RPMI7951 (cell line): ENCODE data around the gene ENHO. TPM values are rescaled to one million over a fixed set of nuclear protein-coding genes. Genes with fewer than 3 reads are reported as not detected.

Experiments used
- DNase-seq: peaks from one replicate; pipeline ENCODE4 v3.0.0-alpha.2; 2012; ENCODE audit warnings: low read depth
- total RNA-seq: library from RNA; depleted of rRNA; stranded (reverse); fragments of >200 nt; shearing (Covaris generic); gene quantifications from 2 replicates; pipeline ENCODE4 v1.2.3, GENCODE V29; 2014

The ENHO gene
- total RNA-seq, 1 experiment from 2014 or later = 0.48 TPM

DNA sequence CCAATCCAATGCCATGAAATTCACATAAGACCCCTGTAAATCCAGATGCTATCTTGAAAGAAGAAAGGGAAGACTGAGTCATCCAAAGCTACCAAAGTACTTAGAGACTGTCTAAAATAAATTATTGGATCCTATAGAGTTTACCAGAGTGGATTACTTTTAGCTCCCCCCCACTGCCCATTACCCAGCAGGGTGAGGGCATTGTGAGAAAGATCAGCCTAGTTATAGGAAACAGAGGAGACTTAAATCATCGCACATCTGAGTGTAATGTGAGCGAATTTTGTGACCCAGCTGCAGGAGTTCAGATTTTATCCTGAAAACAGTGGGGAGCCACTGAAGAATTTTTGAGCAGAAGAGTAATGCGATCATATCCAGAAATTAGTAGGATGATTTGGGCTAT lies 1.6 kb upstream of the ENHO start:
- DNase-seq = no peak

DNA sequence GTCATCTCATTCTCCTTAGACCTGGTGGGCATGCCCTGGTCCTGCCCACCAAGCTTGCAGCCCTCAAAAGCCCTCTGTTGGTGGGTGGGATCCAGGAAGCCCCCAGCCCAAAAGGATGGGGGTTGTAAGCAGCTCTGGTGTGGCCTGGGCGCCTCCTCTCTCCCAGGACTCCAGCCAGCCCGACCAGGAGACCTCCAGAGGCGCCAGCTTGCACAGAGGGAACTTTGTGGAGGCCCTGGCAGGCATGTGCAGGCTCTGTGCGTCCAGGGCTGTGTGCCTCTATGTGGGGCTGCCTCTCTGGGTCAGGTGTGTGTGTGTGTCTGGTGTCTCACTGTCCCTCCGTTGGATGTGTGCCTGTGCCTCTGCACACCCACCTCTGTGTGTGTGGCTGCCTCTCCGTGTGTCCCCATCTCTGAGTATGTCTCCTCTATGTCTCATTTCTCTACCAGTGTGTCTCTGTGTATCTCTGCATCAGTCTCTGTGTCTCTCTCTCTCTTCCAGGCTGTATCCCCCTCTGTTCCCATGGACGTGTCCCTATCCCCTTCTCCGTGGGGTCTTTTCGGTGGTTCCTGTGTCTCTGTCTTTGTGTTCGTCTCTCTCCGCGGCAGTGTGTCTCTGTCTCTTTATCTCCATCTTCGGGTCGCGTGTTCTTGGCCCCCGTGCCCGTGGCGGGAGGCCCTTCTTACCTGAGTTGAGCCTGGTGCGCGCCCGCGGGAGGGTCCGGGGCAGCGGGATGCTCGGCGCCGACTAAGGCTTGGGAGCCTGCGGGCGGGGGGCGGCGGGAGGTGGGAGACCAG lies 501 bp downstream of the ENHO start:
- no peak for DNase-seq

DNA sequence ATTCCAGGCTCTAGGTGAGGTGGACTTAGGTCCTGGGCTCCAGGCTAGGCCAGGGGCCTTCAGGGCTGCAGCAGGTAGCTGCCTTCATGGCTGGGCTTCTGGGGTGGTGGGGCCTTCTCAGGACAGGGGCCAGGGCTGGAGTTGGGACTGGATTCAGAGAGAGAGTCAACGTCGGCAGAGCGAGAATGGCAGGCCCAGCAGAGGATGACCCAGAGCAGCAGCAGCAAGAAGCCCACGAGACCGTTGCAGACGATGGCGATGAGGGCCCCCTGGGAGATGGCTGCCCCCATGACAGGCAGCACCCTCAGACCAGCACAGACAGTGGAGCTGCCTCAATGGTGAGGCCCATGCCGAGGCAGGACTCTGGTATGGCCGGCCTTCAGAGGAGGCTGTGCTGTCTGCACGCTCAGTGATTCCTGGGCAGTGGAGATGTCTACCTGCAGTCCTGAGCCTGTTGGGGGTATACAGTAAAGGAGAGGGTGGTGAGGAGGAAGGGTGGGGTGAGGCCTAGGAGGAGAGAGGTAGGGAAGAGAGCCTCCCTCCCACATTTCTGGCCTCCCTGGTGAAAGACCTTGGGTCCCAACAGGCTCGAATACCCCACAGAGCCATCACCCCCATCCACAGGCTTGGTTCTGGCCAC lies 1.3 kb downstream of the ENHO start:
- no peak for DNase-seq

DNA sequence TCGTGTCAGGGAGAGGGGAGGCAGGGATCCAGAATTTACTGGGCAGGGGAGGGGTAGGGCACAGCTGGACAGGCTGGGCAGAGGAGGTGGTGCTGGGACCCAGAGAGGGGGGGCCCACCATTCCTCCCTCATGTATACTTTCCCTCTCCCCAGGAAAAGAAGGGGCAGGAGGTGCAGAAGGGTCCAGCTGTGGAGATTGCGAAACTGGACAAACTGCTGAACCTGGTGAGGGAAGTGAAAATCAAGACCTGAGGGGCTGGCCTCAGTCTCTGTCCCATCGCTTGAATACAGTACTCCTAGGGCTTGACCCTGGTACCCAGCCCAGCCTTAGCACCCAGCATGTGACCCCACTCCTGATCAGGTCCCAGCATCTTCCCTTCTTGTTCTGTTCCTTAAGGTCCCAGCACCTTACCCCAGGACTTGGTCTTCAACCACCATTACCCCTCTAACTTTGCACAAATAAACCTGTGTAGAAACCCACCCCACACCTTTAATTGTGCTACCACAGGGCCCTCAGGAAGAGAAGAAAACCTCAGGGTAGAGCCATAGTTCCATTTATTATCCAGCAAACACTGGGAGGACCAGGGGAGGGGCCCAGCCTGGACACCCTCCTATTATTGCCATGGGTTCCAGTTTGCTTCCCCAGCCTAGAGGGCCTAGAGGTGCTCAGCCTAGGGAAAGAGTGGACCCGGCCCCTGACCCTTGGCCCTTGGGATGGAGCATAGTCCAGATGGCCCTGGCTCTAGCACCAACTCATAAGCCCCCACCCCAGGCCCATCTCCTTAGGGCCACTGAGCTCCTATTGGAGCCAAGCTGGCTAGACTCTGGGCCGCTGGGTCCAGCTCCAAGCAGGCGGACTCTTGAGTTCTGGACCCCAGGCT lies 2.0 kb downstream of the ENHO start:
- DNase-seq = no peak

DNA sequence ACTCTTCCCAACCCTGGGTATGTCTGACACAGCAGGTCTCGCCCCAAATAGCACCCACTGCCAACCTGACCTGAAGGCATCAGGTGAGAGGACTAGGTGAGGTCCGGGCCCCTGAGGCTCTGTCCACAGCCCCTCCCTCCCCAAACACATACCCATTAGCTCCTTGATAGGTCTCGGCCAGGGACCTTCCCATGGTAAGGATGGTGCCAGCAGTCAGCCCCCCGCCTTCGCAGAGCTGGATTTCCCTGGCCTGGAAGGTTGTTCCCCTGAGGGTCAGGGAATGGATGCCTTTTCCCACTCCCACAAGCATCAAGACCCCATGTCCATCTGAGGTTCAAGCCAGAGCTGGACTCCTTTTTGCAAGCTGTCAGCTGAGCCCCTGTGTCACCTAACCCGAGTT lies 2.7 kb downstream of the ENHO start:
- no peak for DNase-seq

DNA sequence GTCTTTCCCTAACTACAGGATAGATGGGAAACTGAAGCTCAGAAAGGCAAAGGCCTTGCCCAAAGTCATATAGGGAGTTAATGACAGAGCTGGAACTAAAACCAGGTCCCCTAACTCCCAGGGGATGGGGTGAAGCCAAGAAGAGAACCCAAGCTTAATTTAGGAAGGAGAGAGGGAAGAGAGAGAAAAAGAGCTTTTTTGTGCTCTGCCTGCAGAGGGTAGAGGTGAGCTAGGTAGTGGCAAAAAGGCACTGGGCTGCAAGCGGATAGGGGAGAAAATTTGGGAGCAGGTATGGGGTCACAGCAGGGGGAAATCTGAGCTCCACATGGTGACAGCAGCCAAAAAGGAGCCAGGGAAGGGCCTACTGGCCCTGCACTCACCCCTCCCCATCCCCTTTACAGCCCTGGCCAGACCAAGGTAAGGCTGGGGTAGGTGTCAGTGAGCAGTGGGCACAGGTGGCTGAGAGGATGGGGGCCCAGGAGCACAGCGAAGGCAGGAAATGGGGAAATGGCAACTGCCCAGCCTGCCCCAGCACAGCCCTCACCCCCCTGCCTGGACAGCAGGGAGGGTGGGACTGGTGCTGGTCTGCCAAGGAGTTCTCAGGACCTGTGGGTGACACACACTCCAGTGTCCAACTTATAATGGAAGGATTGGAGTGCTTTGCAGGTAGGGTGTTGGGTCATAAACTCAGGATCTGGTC lies 3.3 kb downstream of the ENHO start:
- DNase-seq = no peak

DNA sequence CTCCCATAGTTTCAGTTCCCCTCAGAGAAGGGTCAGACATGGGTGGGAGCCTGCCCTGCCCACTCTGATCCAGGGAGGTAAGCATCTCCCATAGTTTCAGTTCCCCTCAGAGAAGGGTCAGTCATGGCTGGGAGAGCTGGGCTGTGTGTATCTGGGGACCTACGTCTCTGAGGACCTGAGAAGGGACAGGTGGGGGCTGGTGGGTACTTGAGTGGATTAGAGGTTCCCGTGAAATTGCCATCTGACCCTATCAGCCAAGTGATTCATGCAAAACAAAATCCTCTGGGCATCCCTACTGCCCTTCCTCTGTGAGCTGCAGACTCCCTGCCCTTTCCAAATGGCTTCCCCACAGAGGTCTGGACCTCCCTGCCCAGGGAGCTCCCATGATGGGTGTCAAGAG lies 3.9 kb downstream of the ENHO start:
- DNase-seq = no peak

DNA sequence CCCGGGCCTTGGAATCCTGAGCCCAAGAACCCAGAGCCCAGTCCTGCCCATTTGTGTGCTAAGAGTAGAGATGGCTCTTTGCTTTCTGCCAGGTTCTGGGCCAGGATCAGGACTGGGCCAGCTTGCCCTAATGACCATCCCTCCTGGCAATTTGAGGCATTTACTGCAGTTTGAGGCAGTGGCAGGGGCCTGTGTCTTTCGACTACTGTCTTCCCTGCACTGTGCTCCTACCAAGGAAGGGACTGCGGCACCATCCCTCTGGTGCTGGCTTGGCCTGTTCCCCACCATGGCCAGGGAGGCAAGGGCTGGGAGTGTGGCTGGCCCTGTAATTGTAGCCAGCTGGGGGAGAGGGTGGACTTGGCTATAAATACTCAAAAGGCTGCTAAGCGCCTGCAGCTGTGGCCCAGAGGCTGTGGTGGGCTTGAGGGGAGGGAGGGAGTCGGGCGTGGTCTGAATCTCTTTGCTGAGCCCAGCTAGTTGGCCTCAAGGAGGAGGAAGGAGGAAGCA lies 4.6 kb downstream of the ENHO start:
- no peak for DNase-seq

DNA sequence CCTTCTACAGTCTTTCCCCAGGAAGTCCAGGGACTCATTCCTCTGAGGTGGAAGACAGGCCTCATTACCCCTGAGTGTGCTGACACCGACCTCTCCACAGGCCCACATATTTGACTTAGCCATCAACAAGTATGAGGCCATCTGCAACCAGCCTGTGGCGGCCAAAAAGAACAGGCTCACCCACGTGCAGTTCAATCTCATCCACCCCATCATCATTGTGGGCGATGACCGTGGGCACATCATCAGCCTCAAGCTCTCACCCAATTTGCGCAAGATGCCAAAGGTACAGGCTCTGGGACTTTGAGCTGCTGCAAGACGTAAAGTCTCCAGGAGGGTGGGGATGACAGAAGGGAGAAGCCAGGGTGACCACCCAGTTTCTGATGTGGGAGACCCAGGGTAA lies 5.6 kb downstream of the ENHO start:
- no peak for DNase-seq

DNA sequence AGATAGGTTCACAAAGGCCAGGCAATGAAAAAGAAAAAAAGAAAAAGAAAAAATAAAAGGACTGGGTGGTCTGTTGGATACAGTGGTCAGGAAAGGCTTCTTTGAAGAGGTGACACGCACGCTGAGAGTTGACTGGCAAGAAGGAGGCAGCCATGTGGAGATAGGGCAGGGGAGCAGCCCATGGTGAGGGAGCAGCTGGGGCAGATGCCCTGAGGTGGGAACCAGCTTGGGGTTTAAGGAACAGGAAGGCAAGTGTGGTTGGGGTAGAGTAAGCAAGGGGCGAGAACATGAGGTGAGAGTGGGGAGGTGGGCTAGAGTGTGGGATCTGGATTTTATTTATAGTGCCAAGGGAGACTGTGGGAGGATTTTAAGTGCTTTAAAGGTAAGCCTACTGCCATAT lies 6.8 kb downstream of the ENHO start:
- no peak for DNase-seq

DNA sequence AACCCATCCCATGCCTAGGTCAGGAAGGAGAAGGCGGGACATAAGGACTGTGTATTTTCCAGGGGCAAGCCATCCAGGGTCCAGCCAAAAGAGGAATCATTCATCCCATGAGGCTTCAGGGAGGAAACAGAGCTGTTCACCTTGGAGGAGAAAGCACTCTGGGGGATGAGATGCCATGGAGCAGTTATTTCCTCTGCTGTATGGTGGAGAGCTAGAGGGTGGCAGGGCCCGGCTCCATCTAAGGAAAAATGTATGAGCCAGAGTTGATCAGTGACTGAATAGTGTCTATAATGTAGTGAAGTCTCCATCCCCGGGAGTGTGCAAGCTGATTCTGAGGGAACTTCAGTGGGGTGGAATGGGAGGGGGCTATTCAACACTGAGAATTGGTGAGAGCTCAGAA lies 8.0 kb downstream of the ENHO start:
- DNase-seq = no peak

DNA sequence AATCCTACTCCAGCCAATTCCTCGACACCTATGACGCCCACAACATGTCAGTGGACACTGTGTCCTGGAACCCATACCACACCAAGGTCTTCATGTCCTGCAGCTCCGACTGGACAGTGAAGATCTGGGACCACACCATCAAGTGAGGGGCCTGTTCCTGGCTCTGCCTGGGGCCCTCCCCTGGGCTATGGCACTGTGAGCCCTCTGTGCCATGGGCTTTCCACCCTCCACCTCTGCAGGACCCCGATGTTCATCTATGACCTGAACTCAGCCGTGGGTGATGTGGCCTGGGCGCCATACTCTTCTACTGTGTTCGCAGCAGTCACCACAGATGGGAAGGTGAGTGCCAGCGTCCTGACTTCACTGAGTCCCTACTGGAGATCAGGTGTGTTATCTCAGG lies 8.4 kb downstream of the ENHO start:
- no peak for DNase-seq

DNA sequence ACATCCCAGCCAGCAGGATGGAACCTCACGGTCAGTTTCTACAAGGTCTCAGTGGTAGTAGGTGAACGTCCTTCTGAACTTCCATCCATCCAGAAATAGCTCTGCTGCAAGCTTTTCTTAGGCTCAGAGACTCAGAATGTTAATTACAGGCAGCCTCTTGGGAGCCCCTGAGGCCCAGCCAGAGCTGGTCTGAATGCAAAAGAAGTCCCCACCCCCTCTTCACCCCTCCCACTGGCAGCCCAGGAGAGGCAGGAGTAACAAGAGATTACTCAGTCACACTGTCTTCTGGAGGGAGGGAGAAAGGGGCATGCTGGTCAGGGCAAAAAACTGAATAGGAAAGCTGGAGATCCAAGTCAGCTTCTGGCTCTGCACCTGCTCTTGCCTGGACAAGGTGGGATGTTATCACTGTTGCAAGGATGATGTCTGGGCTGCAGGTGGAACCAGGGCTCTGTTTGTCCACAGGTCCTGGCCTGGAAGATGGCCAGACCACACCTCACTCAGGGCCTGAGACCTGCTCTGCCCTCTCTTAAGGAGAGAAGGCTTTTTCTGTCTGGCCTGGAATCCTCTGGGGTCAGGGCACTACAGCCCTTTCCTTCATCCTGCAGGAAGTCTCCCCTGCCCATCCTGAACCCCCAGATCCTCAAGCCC lies 9.1 kb downstream of the ENHO start:
- DNase-seq = no peak

DNA sequence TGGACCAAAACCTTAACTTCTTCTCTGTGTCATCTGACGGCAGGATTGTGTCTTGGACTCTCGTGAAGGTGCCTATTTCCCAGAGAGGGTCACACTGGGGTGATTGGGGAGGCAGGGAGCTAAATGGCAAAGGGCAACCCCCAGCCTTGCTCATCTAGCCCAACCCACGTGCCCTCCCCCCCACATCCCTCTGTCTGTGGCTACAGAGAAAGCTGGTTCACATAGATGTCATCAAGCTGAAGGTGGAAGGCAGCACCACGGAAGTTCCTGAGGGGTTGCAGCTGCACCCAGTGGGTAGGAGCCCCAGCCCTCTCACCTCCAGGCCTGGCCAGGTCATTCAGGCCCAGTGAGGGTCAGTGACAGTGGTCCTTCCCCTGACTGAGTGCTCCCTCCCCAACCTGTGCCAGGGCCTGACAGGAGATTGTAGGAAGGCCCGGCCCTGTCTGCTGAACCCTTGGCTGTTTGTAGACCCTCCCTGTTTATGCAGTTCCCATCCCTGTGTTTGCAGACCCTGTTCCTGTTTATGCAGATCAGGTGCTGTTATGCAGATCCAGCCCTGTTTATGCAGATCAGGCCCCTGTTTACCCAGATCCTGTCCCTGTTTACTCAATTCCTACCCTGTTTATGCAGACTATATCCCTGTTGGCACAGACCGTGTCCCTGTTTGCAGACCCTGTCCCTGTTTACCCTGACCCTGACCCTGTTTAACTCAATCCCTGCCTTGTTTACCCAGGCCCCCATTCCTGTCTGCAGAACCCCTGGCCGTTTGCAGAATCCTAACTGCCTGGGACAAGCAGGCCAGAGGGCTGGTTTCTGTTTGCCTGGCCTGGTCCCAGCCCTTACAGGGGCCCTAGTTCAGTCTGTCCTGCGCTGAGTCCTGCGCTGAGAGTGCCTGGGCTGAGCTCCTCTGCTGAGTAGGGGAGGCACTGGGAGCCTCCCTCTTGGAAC lies 10.4 kb downstream of the ENHO start:
- no peak for DNase-seq

DNA sequence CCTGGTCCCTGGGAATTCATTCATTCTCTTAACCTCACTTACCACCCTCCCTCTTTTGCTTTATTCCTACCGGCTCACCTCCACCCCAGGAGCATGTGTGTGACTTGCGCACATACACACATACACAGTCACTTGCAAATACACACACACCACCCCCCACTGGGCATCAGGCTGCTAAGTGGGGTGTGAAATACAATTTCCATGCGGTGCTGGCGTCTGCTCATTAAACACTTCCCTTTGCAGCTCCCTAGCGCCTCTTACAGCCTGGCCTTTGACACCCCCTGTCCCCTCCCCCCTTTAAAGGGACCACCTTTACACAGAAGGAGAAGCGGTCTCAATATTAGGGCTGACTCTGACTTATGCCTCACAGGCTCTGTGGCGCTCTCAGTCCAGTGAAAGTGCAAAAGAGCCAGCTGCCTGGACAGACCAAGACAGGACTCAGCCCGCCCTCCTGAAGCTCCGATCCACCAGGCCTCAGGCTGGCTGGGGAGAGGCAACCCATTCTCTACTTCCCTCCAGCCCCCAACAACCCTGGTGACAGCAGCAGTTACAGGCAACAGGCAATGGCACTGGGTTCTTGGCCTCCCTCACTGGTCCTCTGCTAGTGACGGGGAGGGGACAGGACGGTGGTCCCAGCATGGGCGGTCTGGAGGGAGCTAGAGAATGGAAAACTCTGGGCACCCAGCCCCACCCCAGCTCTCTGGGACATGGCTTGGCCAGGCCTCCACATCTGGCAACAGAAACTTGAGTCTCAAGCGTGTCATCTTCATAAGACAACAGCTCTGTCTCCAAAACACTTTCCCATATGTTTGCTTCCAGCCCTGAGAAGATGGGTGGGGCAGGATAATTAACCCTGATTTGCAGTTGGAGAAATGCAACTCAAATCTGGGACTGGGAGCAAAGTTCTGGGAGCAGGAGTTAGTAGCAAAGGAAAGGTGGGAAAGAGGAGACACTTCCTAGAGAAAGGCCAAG lies 12.0 kb downstream of the ENHO start:
- no peak for DNase-seq

DNA sequence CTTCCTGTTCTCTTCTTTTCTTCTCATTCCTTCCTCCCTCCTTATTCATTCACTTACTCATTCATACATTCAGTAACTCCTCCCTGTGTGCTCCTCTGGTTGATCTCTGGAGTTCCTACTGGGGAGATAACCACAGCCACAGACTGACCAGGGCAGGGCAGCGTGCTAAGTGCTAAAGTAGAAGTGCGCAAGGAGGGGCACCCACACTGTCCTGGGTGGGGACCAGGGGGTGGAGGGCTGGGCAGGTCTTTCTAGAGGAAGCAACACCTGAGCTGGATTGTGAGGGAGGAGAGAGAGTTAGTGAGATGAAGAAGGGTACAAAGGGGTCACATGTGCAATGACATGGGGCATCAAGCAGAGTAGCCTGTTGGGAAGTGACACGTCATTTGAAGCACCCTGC lies 13.8 kb downstream of the ENHO start:
- DNase-seq = no peak

DNA sequence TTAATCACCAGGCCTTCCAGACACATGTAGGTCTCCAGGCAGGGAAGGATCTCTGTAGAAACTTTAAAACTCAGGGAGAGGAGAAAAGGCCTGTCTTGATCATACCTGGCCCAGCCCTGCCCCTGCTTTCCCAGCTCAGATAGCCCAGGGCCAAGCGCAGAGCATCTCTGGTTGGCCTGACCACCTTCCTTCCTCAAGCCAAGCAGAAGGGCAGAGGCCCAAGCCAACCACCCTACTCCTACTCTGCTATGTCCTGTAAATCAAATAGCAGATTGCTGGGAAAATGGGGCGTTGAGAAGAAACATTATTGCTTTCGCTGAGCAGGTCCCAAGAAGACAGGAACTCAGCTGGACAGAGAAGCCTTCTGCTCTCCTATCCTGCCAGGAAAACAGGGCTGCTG lies 14.3 kb downstream of the ENHO start:
- no peak for DNase-seq

DNA sequence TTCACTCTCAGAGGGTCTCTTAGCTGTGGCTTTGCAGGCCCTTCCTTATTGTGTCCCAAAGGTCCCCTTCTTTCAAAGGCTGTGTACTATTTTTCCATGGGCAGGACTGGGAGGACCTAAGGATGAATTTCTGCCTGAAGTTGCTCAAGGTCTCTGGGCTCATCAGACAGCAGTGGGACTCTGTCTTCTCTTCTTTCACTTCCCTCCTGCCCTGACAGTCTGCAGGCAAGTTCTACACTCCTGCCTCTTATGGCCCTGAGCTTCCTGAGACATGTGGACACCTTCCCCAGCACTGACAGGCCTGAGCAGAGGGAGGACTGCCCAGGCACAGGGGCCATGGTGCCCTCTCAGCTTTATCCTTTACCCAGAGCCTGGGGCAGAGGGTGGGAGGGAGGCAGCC lies 14.8 kb downstream of the ENHO start:
- DNase-seq = no peak

DNA sequence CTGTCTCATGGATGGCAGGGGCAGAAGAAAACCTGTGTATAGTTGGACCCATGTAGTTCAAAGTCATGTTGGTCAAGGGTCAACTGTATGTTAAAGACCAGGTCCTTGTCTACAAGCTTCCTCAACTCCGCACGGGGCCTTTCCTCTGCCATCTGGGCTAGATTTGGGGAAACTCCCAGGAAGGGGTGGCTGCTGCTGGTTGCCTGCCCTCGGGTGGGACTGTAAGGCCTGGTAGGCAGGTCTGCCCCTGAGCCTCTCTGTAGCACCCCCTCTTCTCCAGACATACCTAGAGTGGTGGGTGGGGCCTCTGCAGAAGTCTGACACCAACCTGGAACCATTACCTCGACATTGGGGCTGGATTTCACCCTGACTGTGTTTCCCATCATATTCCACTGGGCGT lies 15.2 kb downstream of the ENHO start:
- no peak for DNase-seq
